A204.1 (cell line): ENCODE measurements around the gene TK1.
"Not testable (repeated sequence)": the region's sequence is repeated elsewhere in the genome, so short reads cannot be mapped to it uniquely, and the experiment has no call there.

ENCODE experiments used
- FAIRE-seq: peaks from 2 replicates; lab custom pipeline; 2012; peaks lifted over from hg19 to GRCh38; lab: Jason Lieb, UNC

The TK1 gene, protein sequence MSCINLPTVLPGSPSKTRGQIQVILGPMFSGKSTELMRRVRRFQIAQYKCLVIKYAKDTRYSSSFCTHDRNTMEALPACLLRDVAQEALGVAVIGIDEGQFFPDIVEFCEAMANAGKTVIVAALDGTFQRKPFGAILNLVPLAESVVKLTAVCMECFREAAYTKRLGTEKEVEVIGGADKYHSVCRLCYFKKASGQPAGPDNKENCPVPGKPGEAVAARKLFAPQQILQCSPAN

DNA sequence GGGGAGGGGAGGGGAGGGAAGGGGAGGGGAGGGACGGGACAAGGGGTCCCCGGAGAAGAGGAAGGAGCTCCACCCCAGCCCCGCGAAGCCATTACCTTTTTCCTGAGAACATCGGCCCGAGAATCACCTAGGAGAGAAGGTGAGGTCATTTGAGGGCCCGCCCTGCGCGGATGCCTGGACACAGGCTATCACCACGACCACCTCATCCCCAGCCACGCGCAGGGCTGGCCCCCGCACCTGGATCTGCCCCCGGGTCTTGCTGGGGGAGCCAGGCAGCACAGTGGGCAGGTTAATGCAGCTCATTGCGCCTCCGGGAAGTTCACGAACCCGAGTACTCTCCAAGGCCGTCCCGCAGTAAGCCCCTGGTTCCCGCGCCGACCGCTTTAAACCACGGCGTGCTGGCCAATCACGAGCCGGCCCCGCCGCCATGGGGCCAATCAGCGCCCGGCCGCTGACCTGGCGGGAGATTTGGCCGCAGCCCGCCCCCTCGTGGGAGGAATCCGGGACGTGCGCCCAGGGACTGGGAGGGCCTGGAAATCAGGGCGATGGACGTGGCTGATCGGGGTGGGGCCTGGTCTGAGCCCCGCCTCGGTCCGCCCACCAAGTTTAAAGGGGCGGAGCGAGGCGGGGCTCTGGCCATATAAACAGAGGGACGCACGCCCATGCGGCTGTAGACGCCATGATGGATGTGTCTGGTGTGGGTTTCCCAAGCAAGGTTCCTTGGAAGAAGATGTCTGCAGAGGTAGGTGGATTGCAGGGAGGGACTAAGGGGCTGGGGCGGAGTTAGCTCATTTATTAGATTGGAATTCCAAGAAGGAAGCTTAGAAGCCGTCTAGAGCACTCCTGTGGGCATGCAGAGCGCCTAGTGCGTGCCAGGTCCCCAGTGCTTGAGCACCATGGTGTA, at the start of gene TK1, which contains the start of gene AFMID:
Gene TK1, minus strand, starts transcription at position 361 of the 904 bp plus-strand sequence. Its CDS starts 58 bp downstream, at position 303.
Gene AFMID, plus strand, starts transcription at position 671 of the 904 bp plus-strand sequence. Its CDS starts 9 bp downstream, at position 680.
- FAIRE-seq, result peak; percentile 98

DNA sequence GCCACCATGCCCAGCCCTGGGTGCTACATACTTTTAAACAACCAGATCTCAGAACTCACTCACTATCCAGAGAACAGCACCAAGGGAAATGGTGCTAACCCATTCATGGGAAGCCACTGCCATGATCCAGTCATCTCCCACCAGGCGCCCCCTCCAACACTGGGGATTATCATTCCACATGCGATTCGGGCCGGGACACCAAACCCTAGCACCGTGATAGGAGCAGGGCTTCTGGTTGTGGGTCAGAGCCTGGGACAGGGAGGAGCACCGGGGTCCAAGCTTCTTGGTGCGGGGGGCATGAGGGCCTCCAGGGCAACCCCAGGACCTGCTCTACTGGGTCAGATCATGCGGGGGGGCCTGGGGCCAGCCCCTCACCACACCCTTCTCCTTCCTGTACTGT, 49.0 kb upstream of the TK1 start:
- no peak for FAIRE-seq

DNA sequence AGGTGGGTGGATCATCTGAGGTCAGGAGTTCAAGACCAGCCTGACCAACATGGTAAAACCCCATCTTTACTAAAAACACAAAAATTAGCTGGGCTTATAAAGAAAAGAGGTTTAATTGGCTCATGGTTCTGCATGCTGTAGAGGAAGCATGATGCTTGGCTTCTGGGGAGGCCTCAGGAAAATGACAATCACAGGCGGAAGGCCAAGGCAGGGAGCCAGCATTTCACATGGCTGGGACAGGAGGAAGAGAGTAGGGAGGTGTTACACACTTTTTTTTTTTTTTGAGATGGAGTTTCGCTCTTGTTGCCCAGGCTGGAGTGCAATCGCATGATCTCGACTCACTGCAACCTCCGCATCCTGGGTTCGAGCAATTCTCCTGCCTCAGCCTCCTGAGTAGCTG, 48.2 kb upstream of the TK1 start:
- FAIRE-seq, result not testable (repeated sequence)

DNA sequence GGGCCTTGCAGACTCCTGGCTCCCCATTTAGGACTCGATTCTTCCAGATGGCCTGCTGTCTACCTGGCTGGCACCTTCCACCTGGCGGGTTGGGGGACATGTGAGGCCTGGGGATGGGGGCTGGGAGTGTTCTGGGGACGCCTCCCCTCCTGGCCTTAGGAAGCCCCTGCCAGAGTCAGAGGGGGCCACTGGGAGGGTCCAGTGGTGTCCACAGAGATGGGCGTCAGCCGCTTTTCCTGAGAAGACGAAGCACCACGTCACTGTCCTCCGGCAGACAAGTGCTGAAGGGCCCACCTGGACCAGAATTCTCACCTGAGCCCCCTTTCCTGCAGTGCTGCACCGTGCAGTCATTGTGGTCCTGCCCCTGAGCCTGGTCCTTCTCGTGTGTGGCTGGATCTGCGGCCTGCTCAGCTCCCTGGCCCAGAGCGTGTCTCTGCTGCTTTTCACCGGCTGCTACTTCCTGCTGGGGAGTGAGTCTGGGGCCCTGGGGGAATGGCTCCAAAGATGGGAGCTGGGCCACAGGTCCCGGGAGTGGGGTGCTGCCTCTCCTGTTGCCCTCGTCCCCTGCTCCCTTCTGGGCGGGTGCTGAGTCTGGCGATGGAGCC, 47.5 kb upstream of the TK1 start:
- no peak for FAIRE-seq

DNA sequence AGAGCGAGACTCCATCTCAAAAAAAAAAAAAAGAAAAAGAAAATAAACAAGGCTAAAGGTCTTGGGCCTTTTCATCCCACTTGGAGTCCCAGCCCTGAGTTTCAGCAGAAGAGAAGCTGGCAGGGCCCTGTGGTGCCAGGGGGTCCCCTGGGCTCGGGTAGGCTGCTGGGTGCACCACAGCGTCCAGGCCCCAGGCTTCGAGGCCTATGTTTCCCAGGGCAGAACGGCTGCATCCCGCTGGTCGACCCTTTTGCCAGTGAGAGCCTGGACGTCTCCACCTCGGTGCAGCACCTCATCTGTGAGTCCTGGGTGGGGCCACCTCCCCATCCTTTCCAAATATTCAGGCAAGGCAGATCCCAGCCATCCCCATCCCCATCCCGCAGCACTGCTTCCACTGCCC, 46.8 kb upstream of the TK1 start:
- FAIRE-seq, result no peak

DNA sequence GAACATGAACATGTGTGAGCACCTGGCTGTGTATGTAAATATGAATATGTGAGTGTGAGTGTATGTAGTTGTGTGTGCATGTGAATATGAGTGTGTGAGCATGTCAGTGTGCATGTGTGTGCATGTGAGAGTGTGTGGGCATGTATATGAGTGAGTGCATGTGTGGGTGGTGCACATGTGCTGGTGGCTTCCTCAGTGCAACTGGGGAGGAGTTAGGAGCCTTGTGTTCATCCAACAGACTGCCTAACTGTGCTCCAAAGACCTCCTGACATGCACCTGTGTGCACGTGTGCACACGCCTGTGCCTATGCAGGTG, 46.0 kb upstream of the TK1 start:
- no peak for FAIRE-seq

DNA sequence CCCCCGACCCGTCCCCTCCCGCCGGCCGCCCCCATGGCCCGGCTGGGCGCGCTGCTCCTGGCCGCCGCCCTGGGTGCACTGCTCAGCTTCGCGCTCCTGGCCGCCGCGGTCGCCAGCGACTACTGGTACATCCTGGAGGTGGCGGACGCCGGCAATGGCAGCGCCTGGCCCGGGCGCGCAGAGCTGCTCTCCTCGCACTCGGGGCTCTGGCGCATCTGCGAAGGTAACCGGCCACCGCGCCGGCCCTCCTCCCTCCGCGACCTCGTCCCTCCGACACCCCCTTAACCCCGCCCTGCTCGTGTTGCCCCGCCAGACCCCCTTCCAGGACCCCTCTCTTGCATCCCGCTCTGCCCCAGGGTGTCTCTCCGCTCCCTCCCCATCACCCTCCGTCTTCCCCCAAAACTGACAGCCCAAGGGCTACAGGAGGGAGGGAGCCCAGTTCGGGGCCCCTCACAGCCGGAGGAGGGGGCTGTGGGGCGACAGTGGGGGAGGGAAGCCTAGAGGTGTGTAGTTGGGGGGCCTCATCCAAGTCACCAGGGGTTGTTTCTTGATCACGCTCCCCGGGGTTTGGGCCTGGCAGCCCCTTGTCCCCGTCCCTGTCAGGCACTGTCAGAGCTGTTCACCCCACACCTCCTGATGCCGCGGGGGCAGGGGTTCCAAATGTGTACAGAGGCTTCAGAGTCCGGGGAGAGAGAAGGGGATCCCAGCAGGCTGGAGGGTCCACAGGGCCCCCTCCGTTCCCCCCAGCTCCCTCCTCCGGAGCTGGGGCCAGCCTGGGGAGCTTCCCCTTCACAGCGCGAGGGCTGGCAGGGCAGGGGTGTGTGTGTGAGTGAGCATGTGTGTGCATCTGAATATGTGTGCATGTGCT, 45.4 kb upstream of the TK1 start:
- no peak for FAIRE-seq

DNA sequence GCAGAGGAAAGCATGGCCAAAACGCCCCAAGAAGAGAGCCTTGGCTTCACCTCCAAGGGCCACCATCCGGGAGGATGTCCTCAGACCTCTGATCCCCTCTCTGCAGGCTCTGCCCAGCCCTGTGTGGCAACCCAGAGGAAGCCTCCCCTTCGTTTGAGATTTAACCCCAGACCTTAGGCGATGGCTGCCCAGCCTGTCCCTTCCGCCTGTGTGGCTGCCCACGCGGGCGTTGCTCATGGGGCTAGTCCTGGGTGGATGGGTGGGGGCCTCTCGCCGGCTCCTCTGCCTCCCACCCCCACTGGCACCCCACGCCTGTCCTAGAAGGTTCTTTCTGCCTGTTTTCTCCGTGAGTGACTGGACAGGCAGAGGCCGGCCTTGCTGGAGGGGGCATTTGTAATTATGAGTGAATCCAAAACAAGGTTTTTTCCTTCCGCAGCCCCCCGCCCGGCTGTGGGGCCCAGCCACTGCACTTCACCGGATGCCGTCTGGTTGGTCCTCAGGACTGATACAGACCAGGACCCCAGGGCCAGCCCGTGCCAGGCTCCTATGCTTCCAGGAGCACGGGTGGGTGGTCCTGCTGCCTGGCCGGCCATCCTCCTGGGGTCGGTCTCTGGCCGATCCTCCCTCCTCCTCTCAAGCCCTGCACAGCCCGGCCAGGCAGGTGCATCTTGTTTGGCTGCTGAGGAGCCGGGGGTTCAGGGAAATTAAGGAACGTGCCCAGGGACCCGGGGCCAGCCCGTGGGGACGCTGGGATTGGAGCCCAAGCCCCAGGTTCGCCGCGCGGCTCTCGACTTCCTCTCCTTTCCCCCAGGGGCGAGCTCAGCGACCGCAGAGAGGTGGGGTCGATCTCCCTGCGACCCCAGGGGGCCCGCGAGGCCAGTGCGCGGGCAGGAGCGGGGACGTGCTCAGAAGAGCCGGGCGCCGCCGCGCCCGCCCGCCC, 44.4 kb upstream of the TK1 start, which contains the start of gene TMEM235:
Gene TMEM235, plus strand, starts transcription at position 636 of the 940 bp plus-strand sequence. CDS start 393 bp downstream, outside the sequence.
- FAIRE-seq, result no peak

DNA sequence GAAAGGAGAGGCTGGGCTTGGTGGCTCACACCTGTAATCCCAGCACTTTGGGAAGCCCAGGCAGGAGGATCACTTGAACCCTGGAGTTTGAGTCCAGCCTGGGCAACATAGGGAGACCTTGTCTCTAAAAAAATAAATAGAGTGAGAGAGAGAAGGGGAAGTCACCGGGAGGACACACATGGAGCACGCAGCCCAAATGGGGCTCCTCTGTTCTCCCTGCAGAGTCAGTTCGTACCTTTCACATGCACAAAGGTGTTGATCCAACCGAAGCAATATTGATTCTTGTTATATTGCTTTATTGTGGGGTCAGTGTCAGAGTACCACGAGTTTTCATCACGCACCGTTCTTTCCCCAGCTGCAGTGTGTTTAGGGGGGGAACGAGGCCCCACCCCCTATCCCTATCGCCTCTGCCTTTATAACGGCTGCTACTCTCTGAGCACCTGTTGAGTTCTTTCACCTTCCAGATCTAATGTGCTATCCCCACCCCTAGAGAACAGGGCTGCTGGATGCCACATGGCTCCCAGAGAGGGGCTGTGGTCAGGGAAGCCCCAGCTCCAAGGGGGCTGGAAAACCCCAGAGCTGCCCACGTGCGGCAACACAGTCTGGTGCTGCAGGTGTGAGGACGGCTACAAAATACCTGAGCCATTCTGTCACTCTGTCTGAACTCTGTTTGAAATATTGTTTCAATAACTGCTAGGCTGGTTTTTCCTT, 43.6 kb upstream of the TK1 start:
- no peak for FAIRE-seq

DNA sequence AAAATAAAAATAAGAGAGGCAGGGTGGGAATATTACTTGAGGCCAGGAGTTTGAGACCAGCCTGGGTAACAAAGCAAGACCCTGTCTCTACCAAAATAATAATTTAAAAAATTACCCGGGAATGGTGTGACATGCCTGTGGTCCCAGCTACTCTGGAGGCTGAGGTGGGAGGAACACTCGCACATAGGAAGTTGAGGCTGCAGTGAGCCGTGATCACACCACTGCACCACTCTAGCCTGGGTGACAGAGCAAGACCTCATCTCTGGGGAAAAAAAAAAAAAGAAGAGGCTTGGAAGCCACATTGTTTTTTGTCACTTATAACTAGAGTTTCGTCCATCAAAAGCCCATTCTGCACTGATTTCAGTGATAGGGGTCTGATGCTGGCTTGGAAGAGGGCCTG, 41.3 kb upstream of the TK1 start:
- FAIRE-seq, result no peak

DNA sequence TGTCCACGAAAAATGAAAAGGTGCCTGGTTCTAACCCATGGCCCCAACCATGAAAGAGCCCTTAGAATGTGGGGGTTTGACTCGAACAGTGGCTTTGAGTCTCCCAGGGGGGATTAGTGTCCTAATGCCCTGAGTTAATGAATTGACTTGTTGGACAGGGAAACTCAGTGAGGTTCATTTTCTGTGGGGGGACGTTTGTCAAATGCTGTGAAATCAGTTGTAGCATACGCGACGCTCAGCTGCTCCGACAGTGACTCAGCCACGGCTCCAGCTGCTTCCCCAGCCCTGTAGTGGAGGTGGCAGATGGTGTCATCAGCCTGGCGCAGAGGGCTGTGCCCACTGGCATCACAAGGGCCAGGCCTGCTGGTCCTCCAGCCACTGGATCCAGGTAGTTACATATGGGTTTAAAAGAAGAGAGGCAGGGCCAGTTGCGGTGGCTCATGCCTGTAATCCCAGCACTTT, 40.6 kb upstream of the TK1 start:
- no peak for FAIRE-seq

DNA sequence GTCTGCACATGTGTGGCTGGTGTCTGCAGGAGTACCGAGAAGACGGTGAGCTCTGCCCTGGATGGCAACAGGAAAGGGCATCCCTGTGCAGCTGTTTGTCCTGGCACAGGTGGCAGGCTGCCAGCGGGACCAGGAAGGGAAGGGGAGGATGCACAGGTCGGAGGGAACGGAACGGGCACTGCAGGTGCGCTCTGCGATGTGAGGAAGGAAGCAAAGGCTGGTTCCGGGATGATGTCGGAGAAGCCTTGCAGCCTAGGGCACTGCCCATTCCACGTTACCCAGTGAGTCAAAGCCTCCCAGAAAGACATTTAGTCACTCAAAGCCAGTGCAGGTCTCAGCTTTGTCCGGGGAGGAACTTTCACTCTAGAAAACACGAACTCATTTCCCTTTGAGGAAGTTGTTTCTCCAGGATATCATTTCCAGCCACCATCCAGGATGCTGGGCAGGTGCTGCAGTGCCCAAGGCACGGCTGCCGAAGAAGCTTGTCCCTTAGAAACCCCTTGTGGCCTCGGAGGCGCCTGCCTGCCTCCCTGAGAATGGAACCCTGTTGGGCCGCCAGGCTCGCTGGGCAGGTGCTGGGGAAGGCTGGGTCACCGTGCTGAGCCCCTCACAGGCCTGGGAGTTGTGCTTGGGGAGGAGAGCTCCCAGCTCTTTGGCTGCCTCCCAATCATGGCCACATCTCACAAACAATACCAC, 40.1 kb upstream of the TK1 start:
- FAIRE-seq, result no peak

DNA sequence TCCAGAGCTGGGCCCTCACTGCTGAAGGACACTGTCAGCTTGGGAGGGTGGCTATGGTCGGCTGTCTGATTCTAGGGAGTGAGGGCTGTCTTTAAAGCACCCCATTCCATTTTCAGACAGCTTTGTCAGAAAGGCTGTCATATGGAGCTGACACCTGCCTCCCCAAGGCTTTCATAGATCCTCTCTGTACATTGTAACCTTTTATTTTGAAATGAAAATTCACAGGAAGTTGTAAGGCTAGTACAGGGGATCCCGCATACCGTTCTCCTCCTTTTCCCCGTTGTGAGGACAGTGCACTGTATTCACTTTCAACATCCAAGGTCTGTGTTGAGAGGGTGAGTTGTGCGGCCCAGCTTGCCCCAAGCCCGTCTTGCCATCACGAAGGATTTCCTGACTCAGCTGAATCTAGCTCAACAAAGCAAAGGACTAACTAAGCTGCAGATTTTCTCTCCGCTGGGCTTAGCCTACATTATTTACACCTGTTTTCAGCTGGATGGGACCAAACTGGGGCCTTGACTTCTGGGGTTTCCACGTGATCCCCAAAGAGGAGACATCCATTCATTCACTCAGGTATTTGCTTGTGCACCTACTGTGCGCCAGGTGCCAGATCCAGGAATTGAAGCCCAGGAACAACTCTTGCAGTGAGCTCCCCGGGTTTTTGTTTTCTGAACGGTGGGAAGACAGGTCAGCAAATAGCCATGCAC, 39.4 kb upstream of the TK1 start:
- no peak for FAIRE-seq

DNA sequence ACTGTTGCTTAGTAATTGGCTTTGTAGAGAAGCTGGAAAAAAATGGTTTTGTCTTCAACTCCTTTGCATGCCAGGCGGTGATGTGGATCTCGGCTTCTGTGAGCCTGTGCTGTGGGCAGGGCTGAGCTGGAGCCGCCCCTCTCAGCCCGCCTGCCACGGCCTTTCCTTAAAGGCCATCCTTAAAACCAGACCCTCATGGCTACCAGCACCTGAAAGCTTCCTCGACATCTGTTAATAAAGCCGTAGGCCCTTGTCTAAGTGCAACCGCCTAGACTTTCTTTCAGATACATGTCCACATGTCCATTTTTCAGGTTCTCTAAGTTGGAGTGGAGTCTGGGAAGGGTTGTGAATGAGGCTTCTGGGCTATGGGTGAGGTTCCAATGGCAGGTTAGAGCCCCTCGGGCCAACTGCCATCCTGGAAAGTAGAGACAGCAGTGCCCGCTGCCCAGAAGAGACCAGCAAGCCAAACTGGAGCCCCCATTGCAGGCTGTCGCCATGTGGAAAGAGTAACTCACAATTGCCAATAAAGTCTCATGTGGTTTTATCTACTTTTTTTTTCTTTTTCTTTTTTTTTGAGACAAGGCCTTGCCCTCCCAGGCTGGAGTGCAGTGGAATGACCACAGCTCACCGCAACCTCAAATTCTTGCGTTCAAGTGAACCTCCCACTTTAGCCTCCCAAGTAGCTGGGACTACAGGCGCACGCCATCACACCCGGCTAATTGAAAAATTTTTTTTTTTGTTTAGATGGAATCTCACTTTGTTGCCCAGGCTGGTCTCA, 38.4 kb upstream of the TK1 start:
- no peak for FAIRE-seq

DNA sequence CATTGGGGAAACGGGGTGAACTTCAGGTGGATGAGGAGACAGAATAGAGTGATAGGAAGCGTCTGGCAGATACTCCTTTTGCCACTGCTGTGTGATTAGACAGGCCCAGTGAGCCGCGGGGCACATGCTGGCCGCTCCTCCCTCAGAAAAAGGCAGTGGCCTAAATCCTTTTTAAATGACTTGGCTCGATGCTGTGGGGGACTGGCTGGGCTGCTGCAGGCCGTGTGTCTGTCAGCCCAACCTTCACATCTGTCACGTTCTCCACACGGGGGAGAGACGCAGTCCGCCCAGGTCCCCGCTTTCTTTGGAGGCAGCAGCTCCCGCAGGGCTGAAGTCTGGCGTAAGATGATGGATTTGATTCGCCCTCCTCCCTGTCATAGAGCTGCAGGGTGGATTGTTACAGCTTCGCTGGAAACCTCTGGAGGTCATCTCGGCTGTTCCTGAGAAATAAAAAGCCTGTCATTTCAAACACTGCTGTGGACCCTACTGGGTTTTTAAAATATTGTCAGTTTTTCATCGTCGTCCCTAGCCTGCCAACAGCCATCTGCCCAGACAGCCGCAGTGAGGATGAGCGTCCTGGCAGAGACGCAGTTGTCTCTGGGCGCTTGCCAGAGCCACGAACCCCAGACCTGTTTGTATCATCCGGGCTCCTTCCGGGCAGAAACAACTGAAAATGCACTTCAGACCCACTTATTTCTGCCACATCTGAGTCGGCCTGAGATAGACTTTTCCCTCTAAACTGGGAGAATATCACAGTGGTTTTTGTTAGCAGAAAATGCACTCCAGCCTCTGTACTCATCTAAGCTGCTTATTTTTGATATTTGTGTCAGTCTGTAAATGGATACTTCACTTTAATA, 37.6 kb upstream of the TK1 start:
- FAIRE-seq, result no peak

DNA sequence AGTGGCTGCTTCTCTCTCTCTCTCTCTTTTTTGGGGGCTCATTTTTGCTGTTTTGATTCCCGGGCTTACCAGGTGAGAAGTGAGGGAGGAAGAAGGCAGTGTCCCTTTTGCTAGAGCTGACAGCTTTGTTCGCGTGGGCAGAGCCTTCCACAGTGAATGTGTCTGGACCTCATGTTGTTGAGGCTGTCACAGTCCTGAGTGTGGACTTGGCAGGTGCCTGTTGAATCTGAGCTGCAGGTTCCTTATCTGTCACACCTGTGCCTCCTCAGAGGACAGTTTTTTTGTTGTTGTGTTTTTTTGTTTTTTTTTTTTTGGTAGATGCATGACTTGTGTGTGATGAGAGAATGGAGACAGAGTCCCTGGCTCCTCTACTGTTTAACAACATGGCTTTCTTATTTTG, 36.9 kb upstream of the TK1 start:
- FAIRE-seq, result no peak

DNA sequence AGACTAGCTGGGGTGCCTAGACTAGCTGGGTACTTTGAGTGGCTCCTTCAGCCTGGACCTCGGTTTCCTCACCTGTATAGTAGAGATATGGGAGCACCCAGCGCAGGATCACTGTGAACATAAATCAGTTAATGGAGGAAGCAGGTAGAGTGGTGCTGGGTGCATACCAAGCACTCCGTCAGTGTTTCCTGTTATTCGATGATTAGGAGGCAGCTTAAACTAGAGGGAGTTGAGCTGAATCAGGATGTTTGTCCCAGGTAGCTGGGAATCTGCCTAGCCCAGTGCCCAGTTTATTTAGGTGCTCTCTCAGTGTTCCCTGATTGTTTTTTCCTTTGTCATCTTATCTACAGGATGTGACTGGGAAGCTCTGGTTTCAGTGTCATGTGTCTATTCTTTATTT, 36.2 kb upstream of the TK1 start:
- FAIRE-seq, result no peak
